ENCODE data around the gene AMBRA1. TPM values are rescaled to one million over a fixed set of nuclear protein-coding genes. Genes with fewer than 3 reads are reported as not detected.

Gene AMBRA1
- total RNA-seq, 2 donors from 2014 or later: 35.2 to 42.2 TPM

DNA sequence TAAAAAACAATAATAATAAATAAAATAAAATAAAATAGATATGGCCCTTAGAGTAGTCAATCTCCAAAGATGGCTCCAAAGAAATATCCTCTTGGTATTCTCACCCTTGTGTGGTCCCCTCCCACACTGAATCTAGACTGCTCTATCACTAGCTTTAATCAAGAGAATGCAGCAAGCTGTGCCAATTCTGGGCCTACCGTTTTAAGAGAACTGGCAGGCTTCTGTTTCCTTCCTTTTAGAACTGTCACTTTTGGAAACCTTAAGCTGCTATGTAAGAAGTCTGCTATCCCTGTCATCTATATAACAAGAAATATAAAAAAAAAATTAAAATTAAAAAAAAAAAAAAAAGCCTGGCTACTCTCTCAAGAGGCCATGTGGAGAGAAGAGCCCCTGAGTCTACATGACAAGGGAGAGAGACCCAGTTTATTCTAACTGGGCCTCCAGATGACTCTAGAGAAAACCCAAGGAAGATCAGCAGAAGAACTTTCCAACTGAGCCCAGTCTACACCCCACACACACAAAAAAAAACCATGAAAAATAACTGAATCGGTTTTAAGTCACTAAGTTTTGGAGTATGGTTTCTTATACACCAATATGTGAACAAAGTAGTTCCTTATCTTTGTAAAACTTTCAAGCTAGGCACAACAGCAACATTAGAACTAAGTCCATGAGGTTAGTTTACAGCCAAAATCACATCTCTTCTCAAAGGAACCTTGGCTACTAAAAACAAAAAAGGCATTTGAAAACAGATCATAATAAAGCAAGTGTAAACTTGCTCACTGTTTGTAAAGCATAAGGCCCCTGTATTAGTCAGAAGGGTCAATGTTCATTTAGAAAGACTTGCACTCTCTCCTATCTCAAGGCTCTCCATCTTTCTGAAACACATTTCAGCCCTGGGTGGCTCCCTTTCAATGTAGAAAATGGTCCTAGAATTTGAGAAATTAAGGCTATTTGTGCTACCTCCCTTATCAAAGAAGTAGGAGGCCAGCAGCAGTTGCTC, 67.3 kb downstream of the AMBRA1 start:
- DNase-seq (ENCODE audit: low spot score) (no peak), ATAC-seq (ENCODE audit: insufficient number of reproducible peaks, low FRiP score, low read depth) (no peak)
- peaks cover 0 to 13% of the 10 kb centered on the region in 2 donors for H3K4me1 ChIP-seq (ENCODE audit: control insufficient read depth in 1 of 2, low read depth in 2 of 2)
- no peak overlapping the region for H3K4me3 ChIP-seq
- TF ChIP-seq, protein P1, sequence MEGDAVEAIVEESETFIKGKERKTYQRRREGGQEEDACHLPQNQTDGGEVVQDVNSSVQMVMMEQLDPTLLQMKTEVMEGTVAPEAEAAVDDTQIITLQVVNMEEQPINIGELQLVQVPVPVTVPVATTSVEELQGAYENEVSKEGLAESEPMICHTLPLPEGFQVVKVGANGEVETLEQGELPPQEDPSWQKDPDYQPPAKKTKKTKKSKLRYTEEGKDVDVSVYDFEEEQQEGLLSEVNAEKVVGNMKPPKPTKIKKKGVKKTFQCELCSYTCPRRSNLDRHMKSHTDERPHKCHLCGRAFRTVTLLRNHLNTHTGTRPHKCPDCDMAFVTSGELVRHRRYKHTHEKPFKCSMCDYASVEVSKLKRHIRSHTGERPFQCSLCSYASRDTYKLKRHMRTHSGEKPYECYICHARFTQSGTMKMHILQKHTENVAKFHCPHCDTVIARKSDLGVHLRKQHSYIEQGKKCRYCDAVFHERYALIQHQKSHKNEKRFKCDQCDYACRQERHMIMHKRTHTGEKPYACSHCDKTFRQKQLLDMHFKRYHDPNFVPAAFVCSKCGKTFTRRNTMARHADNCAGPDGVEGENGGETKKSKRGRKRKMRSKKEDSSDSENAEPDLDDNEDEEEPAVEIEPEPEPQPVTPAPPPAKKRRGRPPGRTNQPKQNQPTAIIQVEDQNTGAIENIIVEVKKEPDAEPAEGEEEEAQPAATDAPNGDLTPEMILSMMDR (IDR thresholded peaks at IDR 0.05): no peak
- no peaks in the 10 kb centered on the region for H3K27me3 ChIP-seq (replicated peaks; ENCODE audit: insufficient read depth)
- H3K36me3 ChIP-seq: no peaks in the 10 kb centered on the region
- H3K9me3 ChIP-seq: no peaks in the 10 kb centered on the region
- no peak overlapping the region for H3K27ac ChIP-seq

GRCh38 chr11:46524201-46524770, 69.5 kb downstream of the AMBRA1 start:
- TF ChIP-seq, protein P1 (IDR thresholded peaks at IDR 0.05): no peak
- Histone ChIP-seq H3K36me3 (no peaks in the 10 kb centered on the region), H3K27me3 (replicated peaks; ENCODE audit: insufficient read depth) (no peaks in the 10 kb centered on the region), H3K4me3 (no peak overlapping the region), H3K27ac (no peak overlapping the region), H3K9me3 (no peaks in the 10 kb centered on the region), H3K4me1 (ENCODE audit: control insufficient read depth in 1 of 2, low read depth in 2 of 2) (peaks cover 0 to 21% of the 10 kb centered on the region in 2 donors)
- ATAC-seq (ENCODE audit: insufficient number of reproducible peaks, low FRiP score, low read depth) (no peak), DNase-seq (ENCODE audit: low spot score) (no peak)

- H3K27me3 ChIP-seq (replicated peaks; ENCODE audit: insufficient read depth): no peaks in the 10 kb centered on the region
- DNase-seq (ENCODE audit: low spot score) (no peak), ATAC-seq (ENCODE audit: insufficient number of reproducible peaks, low FRiP score, low read depth) (no peak)
- no peaks in the 10 kb centered on the region for H3K9me3 ChIP-seq
- peaks cover 0 to 21% of the 10 kb centered on the region in 2 donors for H3K4me1 ChIP-seq (ENCODE audit: control insufficient read depth in 1 of 2, low read depth in 2 of 2)
- no peak overlapping the region for H3K4me3 ChIP-seq
- no peaks in the 10 kb centered on the region for H3K36me3 ChIP-seq
- TF ChIP-seq, protein P1 (IDR thresholded peaks at IDR 0.05): no peak
- no peak overlapping the region for H3K27ac ChIP-seq
These were observed 70.5 kb downstream of the AMBRA1 start for GRCh38 chr11:46523290-46523689.

DNA sequence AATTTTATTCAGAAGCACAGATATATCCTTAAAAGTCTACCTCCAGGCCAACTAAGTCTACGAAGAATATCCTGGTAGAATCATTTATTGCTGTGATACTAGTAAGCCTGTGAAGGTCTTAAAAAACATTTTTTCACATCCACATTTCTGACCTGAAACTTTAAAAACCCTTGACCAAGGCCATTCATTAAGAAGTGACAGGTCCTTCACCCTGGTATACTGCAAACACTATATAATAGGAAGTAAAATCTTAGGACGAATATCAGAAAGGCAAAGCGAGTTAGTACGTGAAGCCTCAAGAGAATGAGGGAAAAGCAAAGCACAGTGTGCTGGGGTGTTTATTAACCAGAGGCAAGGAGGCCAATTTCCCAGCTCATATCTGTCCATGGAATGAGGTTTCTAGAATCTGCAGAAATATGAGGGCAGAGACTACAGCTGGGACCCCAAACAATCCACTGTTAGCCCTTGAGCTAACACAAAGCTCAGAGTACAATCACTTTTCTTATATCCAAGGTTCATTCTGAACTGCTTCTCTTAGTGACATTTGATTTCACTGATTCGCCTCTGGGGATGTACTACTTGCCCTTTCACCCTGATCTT, 71.0 kb downstream of the AMBRA1 start:
- H3K36me3 ChIP-seq: no peaks in the 10 kb centered on the region
- TF ChIP-seq, protein P1 (IDR thresholded peaks at IDR 0.05): no peak
- no peak for ATAC-seq (ENCODE audit: insufficient number of reproducible peaks, low FRiP score, low read depth)

More for the DNA sequence above, 71.0 kb downstream of the AMBRA1 start:
- Histone ChIP-seq H3K27me3 (replicated peaks; ENCODE audit: insufficient read depth) (no peaks in the 10 kb centered on the region), H3K9me3 (no peaks in the 10 kb centered on the region), H3K4me3 (no peak overlapping the region), H3K27ac (no peak overlapping the region), H3K4me1 (ENCODE audit: control insufficient read depth in 1 of 2, low read depth in 2 of 2) (peaks cover 0 to 21% of the 10 kb centered on the region in 2 donors)
- no peak for DNase-seq (ENCODE audit: low spot score)
